Measurements from ENCODE around the gene COPE.

Gene COPE

DNA sequence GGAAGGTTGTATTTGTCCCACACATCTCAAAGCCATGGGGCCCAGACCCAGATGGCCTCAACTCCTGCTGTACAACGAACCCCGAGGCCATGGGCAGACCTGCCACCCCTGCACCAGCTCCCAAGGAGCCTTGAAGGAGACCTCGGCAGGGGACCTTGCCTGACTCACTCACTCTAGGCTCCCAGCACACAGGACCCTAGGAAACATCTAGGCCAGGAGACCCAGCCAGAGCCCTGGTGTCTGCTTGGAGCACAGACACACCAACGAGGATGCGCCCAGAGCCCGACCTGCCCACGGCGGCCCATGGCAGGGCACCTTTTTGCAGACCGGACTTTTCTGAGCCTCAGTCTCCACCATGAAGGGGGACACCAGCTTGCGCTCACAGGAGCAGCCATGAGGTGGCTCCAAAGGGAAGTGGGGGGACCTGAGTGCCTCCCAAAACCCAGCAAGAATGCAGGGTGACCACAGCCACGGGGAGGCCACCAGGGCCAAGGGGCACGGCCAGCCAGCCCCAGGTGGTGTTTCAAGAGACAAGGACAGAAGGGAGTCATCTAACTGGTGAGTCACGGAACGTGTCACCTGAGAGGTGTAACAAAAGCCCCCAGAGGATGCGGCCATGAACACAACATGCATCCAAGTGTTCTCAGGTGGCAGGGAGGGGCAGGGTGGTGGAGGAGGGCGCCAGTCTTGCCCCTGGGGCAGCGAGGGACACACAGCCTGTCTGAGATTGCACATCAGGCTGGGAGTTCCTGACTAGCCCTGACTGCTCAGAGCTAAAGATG, 18.3 kb downstream of the COPE start:
- Histone ChIP-seq H2BK120ac (ENCODE audit: low read depth, low read length) (no peak overlapping the region), H3K27ac (replicated peaks; ENCODE audit: low read length) (no peak overlapping the region), H3K4me2 (ENCODE audit: insufficient read depth, low read length, poor library complexity, severe bottlenecking) (no peak overlapping the region), H2AK5ac (ENCODE audit: low read depth, low read length) (peak overlapping the region; percentile 56), H3K18ac (ENCODE audit: low read length) (no peak overlapping the region), H2BK5ac (ENCODE audit: low read length) (peak overlapping the region; percentile 60), H3K9ac (ENCODE audit: low read depth, low read length, poor library complexity) (peak overlapping the region; percentile 9), H3K4ac (ENCODE audit: low read length) (peak overlapping the region; percentile 23), H3K36me3 (replicated peaks in 1 of 2; ENCODE audit: control insufficient read depth in 2 of 2, insufficient read depth in 2 of 2, low read length in 2 of 2) (peaks cover 18 to 59% of the 10 kb centered on the region in 2 donors), H2AFZ (ENCODE audit: low read length) (no peak overlapping the region), H2BK15ac (ENCODE audit: low read length) (no peak overlapping the region), H4K91ac (ENCODE audit: low read depth, low read length, poor library complexity) (no peak overlapping the region), H3K4me3 (ENCODE audit: low read length in 2 of 2) (peak overlapping the region in 1 of 2 donors; percentile 8), H3K4me1 (ENCODE audit: control insufficient read depth in 2 of 2, insufficient read depth in 1 of 2, low read depth in 1 of 2, low read length in 2 of 2) (peaks cover 0 to 14% of the 10 kb centered on the region in 2 donors), H4K8ac (ENCODE audit: low read depth, low read length) (no peak overlapping the region), H3K14ac (ENCODE audit: low read length) (no peak overlapping the region), H3K9me3 (replicated peaks in 1 of 2; ENCODE audit: control insufficient read depth in 2 of 2, insufficient read depth in 1 of 2, low read depth in 1 of 2, low read length in 2 of 2) (peaks cover 0 to 8% of the 10 kb centered on the region in 2 donors), H2BK12ac (ENCODE audit: low read length) (peak overlapping the region; percentile 16), H3K23ac (ENCODE audit: low read depth, low read length, poor library complexity) (peak overlapping the region; percentile 80), H3K79me1 (ENCODE audit: low read depth, low read length) (peaks cover 4% of the 10 kb centered on the region), H3K27me3 (ENCODE audit: control insufficient read depth in 3 of 3, insufficient read depth in 3 of 3, low read depth in 1 of 3, low read length in 3 of 3) (peaks cover 0 to 6% (median 0%) of the 10 kb centered on the region in 3 experiments)
- no CpG with 5 or more reads among the region's 17 CpGs for WGBS, 2 donors (ENCODE audit: extremely low coverage in 2 of 2, insufficient read length in 2 of 2, insufficient replicate concordance in 1 of 2)
- DNase-seq (ENCODE audit: low spot score), result no peak

DNA sequence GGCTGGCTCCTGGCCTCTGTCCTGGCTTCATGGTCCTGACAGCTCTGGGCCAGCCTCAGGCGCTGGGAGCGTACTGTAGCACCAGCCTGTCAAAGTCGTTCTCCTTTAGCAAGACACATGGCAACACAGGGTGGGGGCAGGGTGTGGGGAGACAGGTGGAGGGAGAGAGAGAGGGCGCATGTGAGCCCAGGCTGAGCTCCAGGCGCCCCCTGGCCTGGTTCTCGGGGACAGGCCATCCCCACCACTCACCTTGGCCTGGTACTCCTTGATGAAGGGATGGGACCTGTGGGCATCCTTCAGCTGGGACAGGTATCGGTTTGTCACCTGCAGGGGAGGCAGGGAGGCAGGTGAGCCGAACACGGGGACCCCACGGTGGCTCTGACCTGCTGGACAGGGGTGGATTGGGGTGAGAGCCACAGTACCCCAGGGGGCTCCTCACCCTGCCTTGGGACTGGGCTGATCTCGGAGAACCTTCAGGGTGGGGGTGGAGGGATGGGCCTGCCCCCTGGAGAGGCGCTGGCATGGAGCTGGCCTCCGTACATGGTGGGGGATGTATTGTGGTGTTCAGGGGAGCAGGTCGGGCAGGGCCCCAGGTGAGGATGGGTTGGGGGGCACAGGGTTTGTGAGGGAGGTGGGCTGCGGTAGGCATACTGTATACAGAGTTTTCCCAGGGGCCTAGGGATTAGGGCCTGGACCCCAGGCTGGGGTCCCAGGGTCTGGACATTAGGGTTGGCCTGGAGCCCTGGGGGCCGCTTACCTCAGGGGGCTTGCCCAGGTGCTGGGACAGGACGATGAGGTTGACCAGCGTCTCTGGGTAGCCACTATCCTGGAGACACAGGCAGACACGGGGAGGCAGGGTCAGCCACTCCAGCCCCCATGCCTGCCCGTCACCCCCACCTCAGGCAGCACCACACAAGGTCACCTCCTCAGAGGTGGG, 19.3 kb downstream of the COPE start:
- Histone ChIP-seq H2BK15ac (ENCODE audit: low read length) (no peak overlapping the region), H3K36me3 (replicated peaks in 1 of 2; ENCODE audit: control insufficient read depth in 2 of 2, insufficient read depth in 2 of 2, low read length in 2 of 2) (peaks cover 13 to 49% of the 10 kb centered on the region in 2 donors), H3K4me3 (ENCODE audit: low read length in 2 of 2) (peak overlapping the region in 1 of 2 donors; percentile 51), H2AFZ (ENCODE audit: low read length) (no peak overlapping the region), H3K14ac (ENCODE audit: low read length) (no peak overlapping the region), H3K4me2 (ENCODE audit: insufficient read depth, low read length, poor library complexity, severe bottlenecking) (no peak overlapping the region), H2BK5ac (ENCODE audit: low read length) (peak overlapping the region; percentile 72), H3K9me3 (replicated peaks in 1 of 2; ENCODE audit: control insufficient read depth in 2 of 2, insufficient read depth in 1 of 2, low read depth in 1 of 2, low read length in 2 of 2) (peaks cover 0 to 8% of the 10 kb centered on the region in 2 donors), H3K27ac (replicated peaks; ENCODE audit: low read length) (no peak overlapping the region), H3K9ac (ENCODE audit: low read depth, low read length, poor library complexity) (no peak overlapping the region), H3K79me1 (ENCODE audit: low read depth, low read length) (no peaks in the 10 kb centered on the region), H2AK5ac (ENCODE audit: low read depth, low read length) (peak overlapping the region; percentile 75), H2BK120ac (ENCODE audit: low read depth, low read length) (peak overlapping the region; percentile 81), H4K8ac (ENCODE audit: low read depth, low read length) (no peak overlapping the region), H3K18ac (ENCODE audit: low read length) (peak overlapping the region; percentile 48), H3K4me1 (ENCODE audit: control insufficient read depth in 2 of 2, insufficient read depth in 1 of 2, low read depth in 1 of 2, low read length in 2 of 2) (peaks cover under 1 to 14% of the 10 kb centered on the region in 2 donors), H3K27me3 (ENCODE audit: control insufficient read depth in 3 of 3, insufficient read depth in 3 of 3, low read depth in 1 of 3, low read length in 3 of 3) (peaks cover 0 to 6% (median 0%) of the 10 kb centered on the region in 3 experiments), H2BK12ac (ENCODE audit: low read length) (peak overlapping the region; percentile 73), H3K4ac (ENCODE audit: low read length) (no peak overlapping the region), H4K91ac (ENCODE audit: low read depth, low read length, poor library complexity) (no peak overlapping the region), H3K23ac (ENCODE audit: low read depth, low read length, poor library complexity) (peak overlapping the region; percentile 76)
- no peak for DNase-seq (ENCODE audit: low spot score)
- WGBS, 2 donors (ENCODE audit: extremely low coverage in 2 of 2, insufficient read length in 2 of 2, insufficient replicate concordance in 1 of 2), result no CpG with 5 or more reads among the region's 20 CpGs

DNA sequence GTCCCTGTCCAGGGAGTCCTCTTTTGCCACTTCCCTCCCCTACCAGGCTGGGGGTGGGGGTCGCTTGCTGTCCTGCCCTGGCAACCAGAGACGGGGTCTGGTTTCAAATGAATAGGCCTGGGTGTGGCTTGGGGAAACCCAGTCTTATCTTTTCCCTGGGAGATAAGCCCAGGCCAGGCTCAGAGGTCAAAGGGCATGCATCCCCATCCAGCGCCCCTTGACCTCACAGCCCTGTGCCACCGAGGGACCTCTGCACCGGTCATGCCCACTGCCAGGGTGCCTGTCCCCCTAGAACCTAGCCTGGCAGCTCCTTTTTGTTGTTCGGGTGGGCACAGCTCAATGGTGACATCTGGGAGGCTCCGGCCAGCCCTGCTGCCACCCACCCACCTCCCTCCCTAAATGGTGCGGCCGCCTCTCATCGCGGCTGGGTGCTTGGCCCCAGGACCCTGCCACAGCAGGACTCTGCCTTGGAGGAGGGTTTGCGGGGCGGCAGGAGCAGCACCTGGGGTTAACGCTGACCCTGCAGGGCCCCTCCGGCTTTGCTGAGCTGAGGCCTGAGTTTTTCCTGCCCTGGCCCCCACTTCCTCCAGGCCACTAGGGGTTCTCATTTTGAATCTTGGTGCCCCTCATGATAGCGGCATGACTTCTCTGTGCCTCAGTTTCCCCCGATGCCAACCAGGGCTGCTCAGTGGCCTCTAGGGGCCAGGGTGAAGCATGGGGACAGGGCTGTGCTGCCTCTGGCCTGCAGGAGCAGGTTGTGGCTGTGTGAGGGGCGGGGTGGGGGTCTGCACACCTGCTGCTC, 20.4 kb downstream of the COPE start:
- peaks cover 0 to 6% (median 0%) of the 10 kb centered on the region in 3 experiments for H3K27me3 ChIP-seq (ENCODE audit: control insufficient read depth in 3 of 3, insufficient read depth in 3 of 3, low read depth in 1 of 3, low read length in 3 of 3)
- no peak overlapping the region for H2BK15ac ChIP-seq (ENCODE audit: low read length)
- no peak for DNase-seq (ENCODE audit: low spot score)
- H2BK5ac ChIP-seq (ENCODE audit: low read length), result peak overlapping the region; percentile 72
- H2AFZ ChIP-seq (ENCODE audit: low read length), result no peak overlapping the region
- H3K9ac ChIP-seq (ENCODE audit: low read depth, low read length, poor library complexity), result peak overlapping the region; percentile 7
- WGBS, 2 donors (ENCODE audit: extremely low coverage in 2 of 2, insufficient read length in 2 of 2, insufficient replicate concordance in 1 of 2), result no CpG with 5 or more reads among the region's 18 CpGs
- H2BK12ac ChIP-seq (ENCODE audit: low read length), result no peak overlapping the region
- no peak overlapping the region for H3K4me3 ChIP-seq (ENCODE audit: low read length in 2 of 2)
- H2AK5ac ChIP-seq (ENCODE audit: low read depth, low read length), result peak overlapping the region; percentile 41
- peak overlapping the region; percentile 76 for H3K23ac ChIP-seq (ENCODE audit: low read depth, low read length, poor library complexity)
- H3K36me3 ChIP-seq (replicated peaks in 1 of 2; ENCODE audit: control insufficient read depth in 2 of 2, insufficient read depth in 2 of 2, low read length in 2 of 2), result peaks cover 11 to 41% of the 10 kb centered on the region in 2 donors
- peak overlapping the region; percentile 33 for H3K27ac ChIP-seq (replicated peaks; ENCODE audit: low read length)
- H3K14ac ChIP-seq (ENCODE audit: low read length), result no peak overlapping the region
- peak overlapping the region; percentile 85 for H3K18ac ChIP-seq (ENCODE audit: low read length)
- H3K4me1 ChIP-seq (ENCODE audit: control insufficient read depth in 2 of 2, insufficient read depth in 1 of 2, low read depth in 1 of 2, low read length in 2 of 2), result peaks cover 10 to 24% of the 10 kb centered on the region in 2 donors
- peak overlapping the region; percentile 29 for H3K4me2 ChIP-seq (ENCODE audit: insufficient read depth, low read length, poor library complexity, severe bottlenecking)
- no peak overlapping the region for H2BK120ac ChIP-seq (ENCODE audit: low read depth, low read length)
- peaks cover 0 to 8% of the 10 kb centered on the region in 2 donors for H3K9me3 ChIP-seq (replicated peaks in 1 of 2; ENCODE audit: control insufficient read depth in 2 of 2, insufficient read depth in 1 of 2, low read depth in 1 of 2, low read length in 2 of 2)
- no peak overlapping the region for H4K8ac ChIP-seq (ENCODE audit: low read depth, low read length)
- no peaks in the 10 kb centered on the region for H3K79me1 ChIP-seq (ENCODE audit: low read depth, low read length)
- H3K4ac ChIP-seq (ENCODE audit: low read length), result no peak overlapping the region
- no peak overlapping the region for H4K91ac ChIP-seq (ENCODE audit: low read depth, low read length, poor library complexity)

Data from neuronal stem cell (in vitro differentiated cells).